Measurements from ENCODE around the gene ZDHHC13. TPM values are rescaled to one million over a fixed set of nuclear protein-coding genes. Genes with fewer than 3 reads are reported as not detected.

Gene ZDHHC13
- total RNA-seq, 1 experiment from 2014 or later = 22.4 TPM

DNA sequence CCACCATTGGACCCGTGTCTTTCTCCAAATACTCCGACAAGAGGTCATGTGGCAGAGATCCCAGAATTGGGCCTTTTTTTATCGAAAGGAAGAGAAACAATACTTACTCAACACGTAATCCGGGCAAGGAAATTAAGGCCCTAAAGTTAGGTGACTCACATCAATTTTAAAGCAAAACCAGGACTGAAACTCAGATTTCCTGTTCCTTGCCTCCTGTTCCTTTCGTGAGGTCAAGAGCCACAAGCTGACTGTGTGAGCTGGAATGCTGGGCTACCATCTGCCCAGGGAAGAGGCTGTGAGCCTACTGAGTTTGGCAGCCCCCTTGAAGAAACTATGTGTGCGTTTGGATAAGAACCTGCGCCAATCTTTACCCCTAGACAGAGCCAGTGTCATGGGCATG lies 29.3 kb upstream of the ZDHHC13 start:
- TF ChIP-seq, protein P1, sequence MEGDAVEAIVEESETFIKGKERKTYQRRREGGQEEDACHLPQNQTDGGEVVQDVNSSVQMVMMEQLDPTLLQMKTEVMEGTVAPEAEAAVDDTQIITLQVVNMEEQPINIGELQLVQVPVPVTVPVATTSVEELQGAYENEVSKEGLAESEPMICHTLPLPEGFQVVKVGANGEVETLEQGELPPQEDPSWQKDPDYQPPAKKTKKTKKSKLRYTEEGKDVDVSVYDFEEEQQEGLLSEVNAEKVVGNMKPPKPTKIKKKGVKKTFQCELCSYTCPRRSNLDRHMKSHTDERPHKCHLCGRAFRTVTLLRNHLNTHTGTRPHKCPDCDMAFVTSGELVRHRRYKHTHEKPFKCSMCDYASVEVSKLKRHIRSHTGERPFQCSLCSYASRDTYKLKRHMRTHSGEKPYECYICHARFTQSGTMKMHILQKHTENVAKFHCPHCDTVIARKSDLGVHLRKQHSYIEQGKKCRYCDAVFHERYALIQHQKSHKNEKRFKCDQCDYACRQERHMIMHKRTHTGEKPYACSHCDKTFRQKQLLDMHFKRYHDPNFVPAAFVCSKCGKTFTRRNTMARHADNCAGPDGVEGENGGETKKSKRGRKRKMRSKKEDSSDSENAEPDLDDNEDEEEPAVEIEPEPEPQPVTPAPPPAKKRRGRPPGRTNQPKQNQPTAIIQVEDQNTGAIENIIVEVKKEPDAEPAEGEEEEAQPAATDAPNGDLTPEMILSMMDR (IDR thresholded peaks at IDR 0.05; ENCODE audit: unreplicated experiment) = no peak
- no peak overlapping the region for H3K4me3 Mint-ChIP-seq (ENCODE audit: low read depth, unreplicated experiment)
- H3K27ac Mint-ChIP-seq (ENCODE audit: unreplicated experiment) = no peak overlapping the region
- no peaks in the 10 kb centered on the region for H3K27me3 Mint-ChIP-seq (ENCODE audit: unreplicated experiment)
- no TSS peak for BruUV-seq (replicated peaks)
- H3K9me3 Mint-ChIP-seq (ENCODE audit: low read depth, unreplicated experiment) = peaks cover 2% of the 10 kb centered on the region
- H3K36me3 Mint-ChIP-seq (ENCODE audit: insufficient read depth, unreplicated experiment) = no peaks in the 10 kb centered on the region
- peaks cover 16% of the 10 kb centered on the region for H3K4me1 Mint-ChIP-seq (ENCODE audit: low read depth, unreplicated experiment)
- DNase-seq = no peak
- CTCF ChIA-PET = interaction anchor here (1.4 kb wide), 1 partner anchor 11 kb away, joined by 4 read pairs; no protein-coding TSS in a partner anchor
- intact Hi-C loops (cut with micrococcal nuclease; ENCODE audit: unreplicated experiment) = no loop called here

DNA sequence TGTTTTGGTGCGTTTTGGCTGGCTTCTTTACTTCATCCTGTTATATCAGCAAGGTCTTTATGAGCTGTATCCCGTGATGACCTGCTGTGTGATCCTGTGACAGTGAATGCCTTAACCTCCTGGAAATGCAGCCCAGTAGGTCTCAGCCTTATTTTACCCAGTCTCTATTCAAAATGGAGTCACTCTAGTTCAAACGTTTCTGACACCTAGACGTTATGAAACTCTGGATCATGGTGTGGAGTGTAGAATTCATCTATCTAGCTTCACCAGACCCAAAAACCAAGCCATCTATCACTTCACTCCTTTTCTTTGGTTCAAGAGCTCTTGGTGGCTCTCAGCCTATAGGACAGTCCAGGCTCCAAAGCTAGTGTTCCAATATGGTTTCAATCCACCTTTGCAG lies 28.2 kb upstream of the ZDHHC13 start:
- Mint-ChIP-seq H3K4me3 (ENCODE audit: low read depth, unreplicated experiment) (no peak overlapping the region), H3K36me3 (ENCODE audit: insufficient read depth, unreplicated experiment) (no peaks in the 10 kb centered on the region), H3K27ac (ENCODE audit: unreplicated experiment) (no peak overlapping the region), H3K9me3 (ENCODE audit: low read depth, unreplicated experiment) (peaks cover 2% of the 10 kb centered on the region), H3K27me3 (ENCODE audit: unreplicated experiment) (no peaks in the 10 kb centered on the region), H3K4me1 (ENCODE audit: low read depth, unreplicated experiment) (peaks cover 16% of the 10 kb centered on the region)
- no peak for DNase-seq
- TF ChIP-seq, protein P1 (IDR thresholded peaks at IDR 0.05; ENCODE audit: unreplicated experiment) = no peak
- CTCF ChIA-PET = interaction anchor here (1.3 to 1.4 kb wide), 2 partner anchors 12 to 18 kb away, joined by 3 to 4 read pairs; no protein-coding TSS in a partner anchor
- BruUV-seq (replicated peaks) = no TSS peak
- intact Hi-C loops (cut with micrococcal nuclease; ENCODE audit: unreplicated experiment) = no loop called here

DNA sequence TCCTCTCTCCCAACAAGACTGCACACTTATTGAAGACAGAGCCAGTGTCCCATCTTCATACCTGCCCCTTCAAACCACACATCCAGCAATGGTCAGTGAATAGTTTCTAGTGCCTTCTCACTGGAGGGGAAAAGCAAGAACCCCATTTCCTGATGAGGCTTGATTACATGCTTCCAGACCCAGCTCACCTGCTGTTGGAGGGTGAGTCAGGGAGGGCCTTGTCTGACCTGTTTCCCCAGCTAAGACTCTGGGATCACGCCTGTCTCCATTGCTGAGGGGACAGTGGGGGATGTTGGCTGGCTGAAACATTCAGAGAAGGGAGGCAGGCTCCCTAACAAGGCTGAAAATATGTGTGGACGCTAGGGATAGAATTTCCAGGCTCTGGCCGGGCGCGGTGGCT lies 27.5 kb upstream of the ZDHHC13 start:
- Mint-ChIP-seq H3K4me1 (ENCODE audit: low read depth, unreplicated experiment) (peaks cover 16% of the 10 kb centered on the region), H3K27me3 (ENCODE audit: unreplicated experiment) (no peaks in the 10 kb centered on the region), H3K27ac (ENCODE audit: unreplicated experiment) (peak overlapping the region; percentile 28), H3K4me3 (ENCODE audit: low read depth, unreplicated experiment) (no peak overlapping the region), H3K9me3 (ENCODE audit: low read depth, unreplicated experiment) (peaks cover 2% of the 10 kb centered on the region), H3K36me3 (ENCODE audit: insufficient read depth, unreplicated experiment) (no peaks in the 10 kb centered on the region)
- intact Hi-C loops (cut with micrococcal nuclease; ENCODE audit: unreplicated experiment) = no loop called here
- TF ChIP-seq, protein P1 (IDR thresholded peaks at IDR 0.05; ENCODE audit: unreplicated experiment) = no peak
- no TSS peak for BruUV-seq (replicated peaks)
- CTCF ChIA-PET = interaction anchor here (1.3 kb wide), 1 partner anchor 18 kb away, joined by 3 read pairs; no protein-coding TSS in a partner anchor
- peak; percentile 55 for DNase-seq

DNA sequence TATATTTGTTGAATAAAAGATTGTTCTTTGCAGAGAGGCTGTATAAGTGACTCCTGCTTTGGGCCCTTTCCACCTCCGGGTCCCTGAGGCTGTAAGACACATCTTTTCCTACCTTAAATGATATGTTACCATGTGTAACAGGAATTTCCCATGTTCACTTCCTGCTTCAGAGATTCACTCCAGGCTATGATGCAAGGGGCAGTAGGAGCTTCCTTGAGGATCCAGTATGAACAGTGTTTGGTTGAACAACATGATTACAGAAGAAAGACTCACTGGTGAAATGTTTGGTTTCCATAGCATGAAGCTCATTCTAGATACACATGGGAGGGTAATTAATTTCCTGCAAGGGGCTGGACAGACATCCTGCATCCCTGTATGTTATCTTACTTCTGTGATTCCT lies 25.6 kb upstream of the ZDHHC13 start:
- CTCF ChIA-PET = no interaction called here
- Mint-ChIP-seq H3K4me1 (ENCODE audit: low read depth, unreplicated experiment) (peaks cover 16% of the 10 kb centered on the region), H3K27ac (ENCODE audit: unreplicated experiment) (no peak overlapping the region), H3K36me3 (ENCODE audit: insufficient read depth, unreplicated experiment) (no peaks in the 10 kb centered on the region), H3K27me3 (ENCODE audit: unreplicated experiment) (peaks cover 6% of the 10 kb centered on the region), H3K9me3 (ENCODE audit: low read depth, unreplicated experiment) (peaks cover 2% of the 10 kb centered on the region), H3K4me3 (ENCODE audit: low read depth, unreplicated experiment) (no peak overlapping the region)
- no TSS peak for BruUV-seq (replicated peaks)
- TF ChIP-seq, protein P1 (IDR thresholded peaks at IDR 0.05; ENCODE audit: unreplicated experiment) = no peak
- no peak for DNase-seq
- intact Hi-C loops (cut with micrococcal nuclease; ENCODE audit: unreplicated experiment) = no loop called here
